Sigmoid colon (tissue), 7 donors: ENCODE measurements around the gene NLGN1. TPM values are rescaled to one million over a fixed set of nuclear protein-coding genes. Genes with fewer than 3 reads are reported as not detected.

Source experiments
- DNase-seq: peaks from one replicate; pipeline ENCODE4 v3.0.0-alpha.2; 2019
- H3K27ac ChIP-seq, 4 donors: fragments of 200-600 bp; sonication (generic); one replicate each; pipeline ENCODE4 v1.5.1; 2016 to 2019; ENCODE audit warnings: mild to moderate bottlenecking in 1 of 4
- H3K27me3 ChIP-seq, 3 donors: fragments of 200-600 bp; sonication (generic); one replicate each; pipeline ENCODE4 v1.5.1; 2019; ENCODE audit warnings: mild to moderate bottlenecking in 1 of 3
- H3K36me3 ChIP-seq, 4 donors: fragments of 200-600 bp; sonication (generic); one replicate each; pipeline ENCODE4 v1.5.1; 2016 to 2019
- H3K4me1 ChIP-seq, 4 donors: fragments of 200-600 bp; sonication (generic); one replicate each; pipeline ENCODE4 v1.5.1; 2017 to 2019
- H3K4me3 ChIP-seq, 4 donors: fragments of 200-600 bp; sonication (generic); one replicate each; pipeline ENCODE4 v1.5.1; 2017 to 2019; ENCODE audit warnings: mild to moderate bottlenecking in 2 of 4, moderate library complexity in 1 of 4
- H3K9me3 ChIP-seq, 4 donors: fragments of 200-600 bp in 3 of 4; sonication (generic) in 3 of 4; one replicate each; pipeline versions ENCODE4 v1.5.1 to v1.6.1; 2013 to 2019
- EP300 ChIP-seq, 4 donors: sonication (generic); formaldehyde crosslinking; IDR thresholded peaks; one replicate each; pipeline ENCODE4 v1.6.1; 2017; ENCODE audit warnings: antibody characterized with exemption in 4 of 4
- POLR2A ChIP-seq, 2 donors: fragments of 450-650 bp; IDR thresholded peaks; one replicate each; pipeline ENCODE4 v1.6.1; 2016; ENCODE audit warnings: antibody characterized with exemption in 2 of 2, mild to moderate bottlenecking in 2 of 2, moderate library complexity in 2 of 2
- POLR2AphosphoS5 ChIP-seq, 4 donors: sonication (generic); formaldehyde crosslinking; IDR thresholded peaks; one replicate each; pipeline ENCODE4 v1.6.1; 2017; ENCODE audit warnings: antibody characterized with exemption in 4 of 4
- WGBS, 2 donors: extraction: QIAGEN DNeasy Blood & Tissue Kit; methylation state at CpG; one replicate each; pipeline ENCODE4 v1.1.7; 2013; 5-methylcytosine and 5-hydroxymethylcytosine counted together
- intact Hi-C: fragments of 100-400 bp; cut with DNase I; formaldehyde crosslinking; loops from one replicate; pipeline ENCODE4 v1.15.1; 2023
- polyA plus RNA-seq, 3 donors: library from polyadenylated mRNA; stranded (reverse); fragments of 200-250 nt; gene quantifications; one replicate each; pipeline ENCODE4 v1.2.3, GENCODE V29; 2013
- total RNA-seq, 4 donors: library from RNA; depleted of rRNA; stranded (reverse); fragments of >200 nt; gene quantifications; one replicate each; pipeline ENCODE4 v1.1.0, GENCODE V29; 2016
- TF ChIP-seq, protein P1 (sequence below), 4 experiments: fragments of 450-650 bp in 3 of 4; fragments of 200-600 bp in 1 of 4; IDR thresholded peaks; one replicate each; pipeline ENCODE4 v1.5.1; 2016 to 2019; ENCODE audit warnings: antibody characterized with exemption in 4 of 4, mild to moderate bottlenecking in 3 of 4, moderate library complexity in 2 of 4
- donor health status: healthy with polysubstance abuse.
- donor health status: Bipolar disorder and iron deficiency.
- donor health status: healthy.

Gene NLGN1
- total and polyA plus RNA-seq, 7 donors, result under 0.01 to 33.5 (median 28.3) TPM; not detected in 1

GRCh38 chr3:174169736-174170135 lies 772.2 kb downstream of the NLGN1 start:
- Histone ChIP-seq H3K9me3 (peaks cover 0 to 2% (median 0%) of the 10 kb centered on the region in 4 donors), H3K27me3 (no peaks in the 10 kb centered on the region), H3K4me1 (no peaks in the 10 kb centered on the region), H3K36me3 (no peaks in the 10 kb centered on the region), H3K4me3 (no peak overlapping the region), H3K27ac (no peak overlapping the region)
- no peak for DNase-seq
- intact Hi-C loops, result no loop called here
- TF ChIP-seq POLR2AphosphoS5 (IDR thresholded peaks at IDR 0.05), result no peak
- no peak for TF ChIP-seq EP300 (IDR thresholded peaks at IDR 0.05)
- TF ChIP-seq, protein P1, sequence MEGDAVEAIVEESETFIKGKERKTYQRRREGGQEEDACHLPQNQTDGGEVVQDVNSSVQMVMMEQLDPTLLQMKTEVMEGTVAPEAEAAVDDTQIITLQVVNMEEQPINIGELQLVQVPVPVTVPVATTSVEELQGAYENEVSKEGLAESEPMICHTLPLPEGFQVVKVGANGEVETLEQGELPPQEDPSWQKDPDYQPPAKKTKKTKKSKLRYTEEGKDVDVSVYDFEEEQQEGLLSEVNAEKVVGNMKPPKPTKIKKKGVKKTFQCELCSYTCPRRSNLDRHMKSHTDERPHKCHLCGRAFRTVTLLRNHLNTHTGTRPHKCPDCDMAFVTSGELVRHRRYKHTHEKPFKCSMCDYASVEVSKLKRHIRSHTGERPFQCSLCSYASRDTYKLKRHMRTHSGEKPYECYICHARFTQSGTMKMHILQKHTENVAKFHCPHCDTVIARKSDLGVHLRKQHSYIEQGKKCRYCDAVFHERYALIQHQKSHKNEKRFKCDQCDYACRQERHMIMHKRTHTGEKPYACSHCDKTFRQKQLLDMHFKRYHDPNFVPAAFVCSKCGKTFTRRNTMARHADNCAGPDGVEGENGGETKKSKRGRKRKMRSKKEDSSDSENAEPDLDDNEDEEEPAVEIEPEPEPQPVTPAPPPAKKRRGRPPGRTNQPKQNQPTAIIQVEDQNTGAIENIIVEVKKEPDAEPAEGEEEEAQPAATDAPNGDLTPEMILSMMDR (IDR thresholded peaks at IDR 0.05), result no peak
- no peak for TF ChIP-seq POLR2A (IDR thresholded peaks at IDR 0.05)
- WGBS, 2 donors, result 47 to 70% methylated on average over 3 of the region's 3 CpGs

GRCh38 chr3:174170248-174170647 lies 772.7 kb downstream of the NLGN1 start:
- WGBS, 2 donors, result 62 to 72% methylated on average over 2 of the region's 2 CpGs
- DNase-seq, result no peak
- H3K9me3 ChIP-seq, result peaks cover 0 to 2% (median 0%) of the 10 kb centered on the region in 4 donors
- H3K4me3 ChIP-seq, result no peak overlapping the region
- no peak for TF ChIP-seq POLR2A (IDR thresholded peaks at IDR 0.05)
- TF ChIP-seq POLR2AphosphoS5 (IDR thresholded peaks at IDR 0.05), result no peak
- TF ChIP-seq EP300 (IDR thresholded peaks at IDR 0.05), result no peak
- TF ChIP-seq, protein P1 (IDR thresholded peaks at IDR 0.05), result no peak
- H3K27me3 ChIP-seq, result no peaks in the 10 kb centered on the region
- no peak overlapping the region for H3K27ac ChIP-seq
- no peaks in the 10 kb centered on the region for H3K4me1 ChIP-seq
- intact Hi-C loops, result no loop called here
- no peaks in the 10 kb centered on the region for H3K36me3 ChIP-seq

GRCh38 chr3:174186377-174186989 lies 788.9 kb downstream of the NLGN1 start:
- WGBS, 2 donors, result 83 to 89% methylated on average over 1 of the region's 1 CpG
- intact Hi-C loops, result no loop called here
- TF ChIP-seq POLR2AphosphoS5 (IDR thresholded peaks at IDR 0.05), result no peak
- no peak for TF ChIP-seq POLR2A (IDR thresholded peaks at IDR 0.05)
- no peak for TF ChIP-seq EP300 (IDR thresholded peaks at IDR 0.05)
- TF ChIP-seq, protein P1 (IDR thresholded peaks at IDR 0.05), result no peak
- Histone ChIP-seq H3K9me3 (no peaks in the 10 kb centered on the region), H3K27me3 (no peaks in the 10 kb centered on the region), H3K36me3 (no peaks in the 10 kb centered on the region), H3K4me1 (peaks cover 0 to 7% (median 0%) of the 10 kb centered on the region in 4 donors), H3K4me3 (no peak overlapping the region), H3K27ac (no peak overlapping the region)
- no peak for DNase-seq

GRCh38 chr3:174191380-174191779 lies 793.8 kb downstream of the NLGN1 start:
- H3K27ac ChIP-seq, result no peak overlapping the region
- 17 to 32% methylated on average over 4 of the region's 4 CpGs for WGBS, 2 donors
- no peak for DNase-seq
- no peaks in the 10 kb centered on the region for H3K27me3 ChIP-seq
- no peak overlapping the region for H3K4me3 ChIP-seq
- H3K36me3 ChIP-seq, result no peaks in the 10 kb centered on the region
- intact Hi-C loops, result no loop called here
- H3K9me3 ChIP-seq, result no peaks in the 10 kb centered on the region
- TF ChIP-seq POLR2AphosphoS5 (IDR thresholded peaks at IDR 0.05), result no peak
- TF ChIP-seq, protein P1 (IDR thresholded peaks at IDR 0.05), result no peak
- no peak for TF ChIP-seq POLR2A (IDR thresholded peaks at IDR 0.05)
- TF ChIP-seq EP300 (IDR thresholded peaks at IDR 0.05), result no peak
- peaks cover 0 to 8% (median 0%) of the 10 kb centered on the region in 4 donors for H3K4me1 ChIP-seq

DNA sequence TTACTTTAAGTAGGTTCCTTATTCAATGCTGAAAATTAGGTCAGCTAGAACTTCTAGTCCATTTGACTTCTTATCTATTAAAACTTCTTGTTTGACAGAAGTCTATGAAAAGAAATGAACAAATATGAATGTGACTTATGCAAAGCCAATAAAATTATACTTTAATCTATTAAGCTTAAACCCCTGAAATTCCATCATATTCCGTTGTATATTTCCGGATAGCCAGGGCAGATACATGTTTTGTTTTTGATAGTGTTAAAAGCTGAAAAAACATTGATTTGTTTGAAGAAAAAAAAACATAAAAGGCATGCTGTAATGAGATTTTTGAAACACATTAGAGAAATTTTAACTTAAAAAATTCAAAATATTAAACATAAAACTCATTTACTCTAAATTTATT lies 794.4 kb downstream of the NLGN1 start:
- intact Hi-C loops, result no loop called here

More for the DNA sequence above, 794.4 kb downstream of the NLGN1 start:
- no peak for DNase-seq
- Histone ChIP-seq H3K27me3 (no peaks in the 10 kb centered on the region), H3K27ac (no peak overlapping the region), H3K9me3 (no peaks in the 10 kb centered on the region), H3K4me3 (no peak overlapping the region), H3K4me1 (peaks cover 0 to 8% (median 0%) of the 10 kb centered on the region in 4 donors), H3K36me3 (no peaks in the 10 kb centered on the region)
- WGBS, 2 donors, result 91 to 94% methylated on average over 2 of the region's 2 CpGs
- TF ChIP-seq EP300 (IDR thresholded peaks at IDR 0.05), result no peak
